Measurements from ENCODE around the gene CUBN.

DNA sequence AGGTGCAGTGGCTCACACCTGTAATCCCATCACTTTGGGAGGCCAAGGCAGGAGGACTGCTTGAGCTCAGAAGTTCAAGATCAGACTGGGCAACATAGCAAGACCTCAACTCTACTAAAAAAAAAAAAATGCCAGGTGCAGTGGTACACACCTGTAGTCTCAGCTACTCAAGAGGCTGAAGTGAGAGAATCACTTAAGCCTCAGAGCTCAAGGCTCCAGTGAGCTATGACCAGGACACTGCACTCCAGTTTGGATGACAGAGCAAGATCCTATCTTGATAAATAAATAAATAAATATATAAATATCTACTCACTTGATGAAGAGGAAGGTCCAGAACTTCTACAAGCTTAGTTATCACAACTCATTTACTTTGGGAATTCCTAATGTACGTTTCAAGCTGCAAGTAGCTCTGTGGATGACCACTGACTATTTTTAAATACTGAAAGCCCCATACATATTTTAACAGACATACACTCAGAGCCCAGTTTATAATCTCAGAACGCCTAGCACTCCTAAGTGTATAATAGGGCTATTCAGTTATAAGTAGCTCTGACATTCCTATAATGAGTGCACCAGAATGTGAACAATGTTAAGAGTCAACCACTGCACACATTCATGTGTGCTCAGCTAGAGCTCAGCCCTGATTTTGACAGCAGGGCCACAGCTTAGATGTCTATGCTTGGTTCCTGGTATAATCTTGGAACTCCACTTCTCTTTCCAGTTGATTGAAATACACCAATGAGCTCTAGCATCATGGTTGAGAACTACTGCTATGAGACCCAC lies 119.1 kb downstream of the CUBN start:
- TF ChIP-seq, protein P1, sequence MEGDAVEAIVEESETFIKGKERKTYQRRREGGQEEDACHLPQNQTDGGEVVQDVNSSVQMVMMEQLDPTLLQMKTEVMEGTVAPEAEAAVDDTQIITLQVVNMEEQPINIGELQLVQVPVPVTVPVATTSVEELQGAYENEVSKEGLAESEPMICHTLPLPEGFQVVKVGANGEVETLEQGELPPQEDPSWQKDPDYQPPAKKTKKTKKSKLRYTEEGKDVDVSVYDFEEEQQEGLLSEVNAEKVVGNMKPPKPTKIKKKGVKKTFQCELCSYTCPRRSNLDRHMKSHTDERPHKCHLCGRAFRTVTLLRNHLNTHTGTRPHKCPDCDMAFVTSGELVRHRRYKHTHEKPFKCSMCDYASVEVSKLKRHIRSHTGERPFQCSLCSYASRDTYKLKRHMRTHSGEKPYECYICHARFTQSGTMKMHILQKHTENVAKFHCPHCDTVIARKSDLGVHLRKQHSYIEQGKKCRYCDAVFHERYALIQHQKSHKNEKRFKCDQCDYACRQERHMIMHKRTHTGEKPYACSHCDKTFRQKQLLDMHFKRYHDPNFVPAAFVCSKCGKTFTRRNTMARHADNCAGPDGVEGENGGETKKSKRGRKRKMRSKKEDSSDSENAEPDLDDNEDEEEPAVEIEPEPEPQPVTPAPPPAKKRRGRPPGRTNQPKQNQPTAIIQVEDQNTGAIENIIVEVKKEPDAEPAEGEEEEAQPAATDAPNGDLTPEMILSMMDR (conservative IDR thresholded peaks at IDR 0.05 in 1 of 2, IDR thresholded peaks at IDR 0.05 in 1 of 2; ENCODE audit: extremely low read depth in 1 of 2, insufficient read depth in 1 of 2, low read depth in 1 of 2, low read length in 2 of 2): no peak
- TF ChIP-seq EZH2 (IDR thresholded peaks at IDR 0.05; ENCODE audit: borderline replicate concordance, low read length): no peak

Measured in mammary epithelial cell (primary cell).